Pancreas (tissue), 10 donors: Measurements from ENCODE around the gene REXO2. TPM values are rescaled to one million over a fixed set of nuclear protein-coding genes. Genes with fewer than 3 reads are reported as not detected.

ENCODE experiments used
- ATAC-seq, 4 donors: fragments of 200-7000 bp; cut with Tn5 transposase; one replicate each; pipeline versions ENCODE4 v1.8.0 to v1.9.1; 2020; ENCODE audit warnings: mild to moderate bottlenecking in 4 of 4, moderate library complexity in 4 of 4
- DNase-seq, 6 donors: peaks; one replicate each; pipeline ENCODE4 v3.0.0-alpha.2; 2020
- FAIRE-seq: peaks from 2 replicates; lab custom pipeline; 2012; peaks lifted over from hg19 to GRCh38; lab: Jason Lieb, UNC
- H3K27ac ChIP-seq, 4 donors: fragments of 200-600 bp; sonication (generic); 1 replicate in 3 of 4; 2 replicates in 1 of 4; pipeline versions ENCODE4 v1.5.0 to v1.8.0; 2020
- H3K27me3 ChIP-seq, 4 donors: fragments of 200-600 bp; one replicate each; pipeline ENCODE4 v1.8.0; 2021
- H3K36me3 ChIP-seq, 3 donors: fragments of 200-600 bp; sonication (generic) in 1 of 3; one replicate each; pipeline versions ENCODE4 v1.5.0 to v1.8.0; 2020 to 2021
- H3K4me1 ChIP-seq, 3 donors: fragments of 200-600 bp; one replicate each; pipeline ENCODE4 v1.8.0; 2021
- H3K4me3 ChIP-seq, 4 donors: fragments of 200-600 bp; sonication (generic) in 2 of 4; one replicate each; pipeline versions ENCODE4 v1.5.0 to v1.8.0; 2020 to 2021
- H3K9me3 ChIP-seq, 4 donors: fragments of 200-600 bp; one replicate each; pipeline ENCODE4 v1.8.0; 2021
- CTCF ChIP-seq, 4 donors: fragments of 200-600 bp; sonication (generic) in 3 of 4; IDR thresholded peaks; one replicate each; pipeline versions ENCODE4 v1.5.0 to v1.8.0; 2021; ENCODE audit warnings: antibody characterized with exemption in 4 of 4
- WGBS, 2 donors: extraction: QIAGEN DNeasy Blood & Tissue Kit; methylation state at CpG; one replicate each; pipeline ENCODE4 v1.1.7; 2013; 5-methylcytosine and 5-hydroxymethylcytosine counted together
- intact Hi-C, 3 donors: fragments of 100-400 bp; cut with DNase I; formaldehyde crosslinking; loops; one replicate each; pipeline versions ENCODE4 v1.11.1 to v1.14.2; 2022
- polyA plus RNA-seq, 2 donors: library from polyadenylated mRNA; stranded (reverse); fragments of 200-250 nt; gene quantifications; one replicate each; pipeline ENCODE4 v1.2.3, GENCODE V29; 2013
- total RNA-seq, 6 donors: library from RNA; stranded (reverse); fragmentation: NEBNext Ultra II Directional in 4 of 6; extraction: Animal tissue kit (Norgen Biotek cat#: 25700) in 4 of 6; gene quantifications; one replicate each; pipeline versions ENCODE4 v1.2.1 to v1.2.4, GENCODE V29; 2021 to 2023
- donor health status: healthy with polysubstance abuse.
- donor health status: DM: no; HTN: no; CAD: no; lungs with moderate emphysema.
- donor health status: DM: no; HTN: no; CAD: no.
- donor health status: control.
- donor health status: control.
- donor health status: Bipolar disorder and iron deficiency.
- donor health status: DM: yes; HTN: yes; CAD: no.
- donor health status: DM: no; HTN: no; CAD: no.
- donor health status: DM: no; HTN: no; CAD: no.
- donor health status: DM: yes; HTN: yes; CAD: no.

The REXO2 gene
- total and polyA plus RNA-seq, 8 donors: 24.0 to 41.1 (median 29.1) TPM

GRCh38 chr11:114463999-114464398 is 24.7 kb downstream of the REXO2 start:
- FAIRE-seq: no peak
- no peak overlapping the region for H3K4me3 ChIP-seq
- intact Hi-C loops: no loop called here
- H3K27ac ChIP-seq: no peak overlapping the region
- no peak for TF ChIP-seq CTCF (IDR thresholded peaks at IDR 0.05)
- DNase-seq: no peak
- no peaks in the 10 kb centered on the region for H3K9me3 ChIP-seq
- no peaks in the 10 kb centered on the region for H3K27me3 ChIP-seq
- 84 to 92% methylated on average over 2 of the region's 2 CpGs for WGBS, 2 donors
- H3K4me1 ChIP-seq: no peaks in the 10 kb centered on the region
- no peak for ATAC-seq
- no peaks in the 10 kb centered on the region for H3K36me3 ChIP-seq

GRCh38 chr11:114466742-114467141 is 27.5 kb downstream of the REXO2 start:
- TF ChIP-seq CTCF (IDR thresholded peaks at IDR 0.05): no peak
- Histone ChIP-seq H3K4me3 (no peak overlapping the region), H3K27ac (no peak overlapping the region), H3K36me3 (no peaks in the 10 kb centered on the region), H3K9me3 (no peaks in the 10 kb centered on the region), H3K27me3 (no peaks in the 10 kb centered on the region), H3K4me1 (no peaks in the 10 kb centered on the region)
- no peak for ATAC-seq
- FAIRE-seq: no peak
- DNase-seq: no peak
- intact Hi-C loops: no loop called here
- 78 to 88% methylated on average over 3 of the region's 3 CpGs for whole genome bisulfite sequencing, 2 donors

- no peaks in the 10 kb centered on the region for H3K9me3 ChIP-seq
- H3K27ac ChIP-seq: no peak overlapping the region
- H3K36me3 ChIP-seq: no peaks in the 10 kb centered on the region
- no peak for FAIRE-seq
- no peak for TF ChIP-seq CTCF (IDR thresholded peaks at IDR 0.05)
- H3K4me3 ChIP-seq: no peak overlapping the region
- no peak for DNase-seq
- intact Hi-C loops: no loop called here
- no peaks in the 10 kb centered on the region for H3K4me1 ChIP-seq
- 87 to 92% methylated on average over 2 of the region's 2 CpGs for WGBS, 2 donors
- no peaks in the 10 kb centered on the region for H3K27me3 ChIP-seq
- no peak for ATAC-seq
These were observed 33.4 kb downstream of the REXO2 start for GRCh38 chr11:114472661-114473060.

- no peaks in the 10 kb centered on the region for H3K27me3 ChIP-seq
- intact Hi-C loops: no loop called here
- 29 to 31% methylated on average over 2 of the region's 2 CpGs for WGBS, 2 donors
- no peaks in the 10 kb centered on the region for H3K4me1 ChIP-seq
- no peaks in the 10 kb centered on the region for H3K36me3 ChIP-seq
- no peak for ATAC-seq
- no peak overlapping the region for H3K4me3 ChIP-seq
- no peak overlapping the region for H3K27ac ChIP-seq
- no peaks in the 10 kb centered on the region for H3K9me3 ChIP-seq
- no peak for TF ChIP-seq CTCF (IDR thresholded peaks at IDR 0.05)
- no peak for FAIRE-seq
- DNase-seq: no peak
These were observed 38.7 kb downstream of the REXO2 start for GRCh38 chr11:114478001-114478410.

GRCh38 chr11:114478768-114479167 is 39.5 kb downstream of the REXO2 start:
- intact Hi-C loops: no loop called here
- 62 to 66% methylated on average over 4 of the region's 4 CpGs for WGBS, 2 donors
- no peaks in the 10 kb centered on the region for H3K27me3 ChIP-seq
- TF ChIP-seq CTCF (IDR thresholded peaks at IDR 0.05): no peak
- DNase-seq (no peak), FAIRE-seq (no peak), ATAC-seq (no peak)
- no peaks in the 10 kb centered on the region for H3K9me3 ChIP-seq
- H3K4me3 ChIP-seq: no peak overlapping the region
- no peak overlapping the region for H3K27ac ChIP-seq
- H3K36me3 ChIP-seq: no peaks in the 10 kb centered on the region
- no peaks in the 10 kb centered on the region for H3K4me1 ChIP-seq
